Activated CD4-positive, alpha-beta T cell treated with anti-CD3 and anti-CD28 coated beads, Interleukin-2, Interleukin-6, amounts not matched to agents 100 ng/mL and 50 ng/mL, durations not matched to agents 16 hours and 8 hours (primary cell): ENCODE measurements around the gene ME3.
"Not testable (repeated sequence)": the region's sequence is repeated elsewhere in the genome, so short reads cannot be mapped to it uniquely, and the experiment has no call there.

ENCODE experiments used
- DNase-seq: peaks from one replicate; pipeline ENCODE4 v3.0.0-alpha.2; 2020

The ME3 gene

GRCh38 chr11:86453290-86454030 lies 219.0 kb downstream of the ME3 start:
- no peak for DNase-seq

DNA sequence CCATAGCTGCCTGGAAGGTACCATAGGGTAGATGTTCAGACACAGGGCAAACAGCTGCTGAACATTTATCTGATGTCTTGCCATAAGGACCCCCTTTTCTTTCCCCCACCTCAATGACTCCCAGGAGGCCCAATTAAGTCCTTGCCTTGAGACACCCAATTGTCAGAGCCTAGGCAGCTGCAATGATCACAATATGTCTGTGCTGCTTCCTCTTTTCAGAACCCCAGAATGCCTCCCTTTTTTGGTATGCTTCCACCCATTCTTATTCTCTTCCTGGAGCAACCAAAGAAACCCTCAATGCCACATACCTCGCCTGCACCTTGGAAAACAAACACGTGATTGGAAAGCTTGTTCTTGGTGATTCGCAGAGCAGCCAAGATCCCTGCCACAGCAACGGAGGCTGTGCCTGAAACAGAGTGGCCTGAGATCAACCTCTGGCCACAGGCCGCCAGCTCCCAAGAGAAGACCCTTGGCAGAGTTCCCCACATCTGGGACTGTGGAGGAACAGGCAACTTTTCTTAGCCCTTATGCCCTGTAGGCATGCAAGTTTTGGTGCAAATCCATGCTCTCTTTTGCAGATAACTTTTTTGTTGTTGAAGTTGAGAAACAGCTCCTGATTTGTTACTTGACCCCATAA lies 222.3 kb downstream of the ME3 start:
- no peak for DNase-seq

- DNase-seq = peak; percentile 46
These were observed 224.5 kb downstream of the ME3 start for GRCh38 chr11:86447763-86448480.

- DNase-seq = no peak
These were observed 225.5 kb downstream of the ME3 start for GRCh38 chr11:86446924-86447285.

DNA sequence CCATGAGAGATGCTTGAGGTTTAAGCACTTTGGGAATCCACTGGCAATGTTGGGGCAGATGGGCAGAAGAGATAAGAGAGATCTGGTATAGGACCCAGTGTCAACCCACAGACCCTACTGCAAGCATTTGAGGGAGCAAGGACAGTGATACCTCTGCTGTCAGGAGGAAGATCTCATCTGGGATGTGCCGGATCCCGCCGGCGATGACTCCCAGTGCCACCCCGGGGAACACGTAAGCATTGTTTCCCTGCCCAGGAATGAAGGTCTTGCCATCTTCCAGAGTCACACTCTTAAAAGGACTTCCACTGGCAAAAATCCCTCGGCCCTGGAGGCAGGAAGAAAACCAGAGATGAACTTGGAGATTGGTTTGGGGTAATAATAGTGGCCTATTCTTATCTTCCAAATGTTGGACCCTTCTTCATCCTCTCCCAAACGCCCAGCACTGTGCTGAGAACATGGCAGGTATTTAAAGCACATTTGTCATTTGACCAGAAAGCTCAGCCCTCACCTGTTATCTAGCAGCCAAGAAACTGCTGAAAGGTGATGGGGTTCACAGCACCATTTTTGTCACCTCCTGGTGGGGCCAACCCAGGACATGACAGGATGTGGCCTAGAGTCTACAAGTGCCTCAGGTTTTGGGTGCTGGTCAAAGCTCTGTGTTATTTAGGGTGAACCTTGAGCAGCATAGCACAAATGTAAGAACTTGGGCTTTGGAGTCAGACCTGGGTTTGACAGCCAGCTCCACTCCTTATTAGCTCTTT lies 226.1 kb downstream of the ME3 start:
- DNase-seq = no peak

DNA sequence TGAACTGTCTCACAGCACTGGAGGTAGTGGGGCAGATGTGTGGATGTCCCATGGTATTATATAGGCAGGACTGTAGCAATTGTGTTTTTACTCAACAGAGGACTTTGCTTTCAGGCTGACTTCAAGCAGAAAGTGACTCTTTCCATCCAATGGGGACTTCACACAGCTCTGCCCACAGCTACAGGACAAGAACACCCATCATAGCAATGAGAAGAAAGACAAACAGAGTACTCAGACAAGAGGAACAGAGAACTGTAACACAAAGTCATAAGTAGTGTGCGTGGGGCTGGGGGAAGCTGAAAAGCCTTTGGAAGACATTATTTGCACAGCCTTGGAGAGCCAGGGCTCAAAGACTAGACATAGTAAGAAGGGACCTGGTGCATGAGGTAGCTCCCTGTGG lies 227.4 kb downstream of the ME3 start:
- DNase-seq = no peak

GRCh38 chr11:86443415-86443814 lies 229.0 kb downstream of the ME3 start:
- no peak for DNase-seq

GRCh38 chr11:86442827-86443226 lies 229.6 kb downstream of the ME3 start:
- no peak for DNase-seq

- DNase-seq = no peak
These were observed 230.0 kb downstream of the ME3 start for GRCh38 chr11:86442420-86442819.

DNA sequence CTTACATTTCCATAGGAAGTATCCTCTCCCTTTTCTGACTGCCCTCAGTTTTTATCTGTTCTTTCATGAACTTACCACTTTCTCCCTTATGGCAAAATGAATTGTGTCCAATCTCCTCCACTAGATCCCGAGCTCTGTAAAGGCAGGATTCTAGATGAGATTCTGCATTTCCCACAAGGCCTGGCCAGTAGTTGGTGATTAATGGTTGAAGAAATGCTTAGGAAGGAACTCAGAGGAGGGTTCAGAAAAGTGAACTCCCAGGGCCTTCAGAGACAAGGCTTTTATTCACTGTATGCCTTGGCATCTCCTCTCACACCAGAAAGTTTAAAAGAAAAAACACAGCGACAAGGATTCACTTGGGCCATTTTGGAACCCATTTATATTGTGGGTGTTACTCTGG lies 231.6 kb downstream of the ME3 start:
- no peak for DNase-seq

DNA sequence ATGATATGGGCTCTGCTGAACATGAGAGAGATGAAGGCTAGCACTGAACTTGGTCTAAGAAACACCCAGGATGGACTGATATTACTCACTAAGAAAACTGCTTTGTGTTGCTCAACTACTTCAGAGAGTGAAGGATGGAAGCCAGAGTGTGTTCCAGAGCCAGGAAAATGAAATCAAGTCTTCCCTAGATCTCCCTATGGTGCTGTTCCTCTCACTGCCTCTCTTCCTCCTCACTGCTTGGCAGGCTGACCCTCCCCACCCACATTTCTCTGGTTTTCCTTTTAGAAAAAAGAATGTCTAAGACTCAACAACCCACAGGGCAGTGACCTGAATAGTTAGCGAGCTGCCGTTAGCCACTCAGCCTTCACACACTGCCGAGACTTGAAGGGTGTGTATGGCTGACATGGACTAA lies 232.1 kb downstream of the ME3 start:
- no peak for DNase-seq

- DNase-seq = no peak
These were observed 233.7 kb downstream of the ME3 start for GRCh38 chr11:86438685-86439084.

DNA sequence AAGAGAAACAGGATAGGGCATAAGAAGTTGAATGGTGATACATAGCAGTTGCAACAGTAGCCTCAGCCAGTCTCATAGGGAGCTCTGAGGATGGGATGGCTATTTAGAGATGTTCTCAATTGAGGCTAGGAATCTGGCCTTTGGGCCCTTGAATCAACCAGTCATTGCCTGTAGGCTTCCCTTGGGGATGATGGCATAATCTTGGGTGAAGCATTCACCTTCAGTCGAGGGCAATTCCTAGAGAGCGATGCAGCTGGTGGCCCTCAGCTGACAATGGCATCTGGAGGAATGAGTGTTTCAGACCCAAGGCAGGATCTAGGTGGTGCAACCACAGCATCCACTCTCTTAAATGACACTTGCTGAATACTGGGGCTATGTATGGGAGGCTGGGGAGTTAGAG lies 236.7 kb downstream of the ME3 start:
- DNase-seq = no peak

DNA sequence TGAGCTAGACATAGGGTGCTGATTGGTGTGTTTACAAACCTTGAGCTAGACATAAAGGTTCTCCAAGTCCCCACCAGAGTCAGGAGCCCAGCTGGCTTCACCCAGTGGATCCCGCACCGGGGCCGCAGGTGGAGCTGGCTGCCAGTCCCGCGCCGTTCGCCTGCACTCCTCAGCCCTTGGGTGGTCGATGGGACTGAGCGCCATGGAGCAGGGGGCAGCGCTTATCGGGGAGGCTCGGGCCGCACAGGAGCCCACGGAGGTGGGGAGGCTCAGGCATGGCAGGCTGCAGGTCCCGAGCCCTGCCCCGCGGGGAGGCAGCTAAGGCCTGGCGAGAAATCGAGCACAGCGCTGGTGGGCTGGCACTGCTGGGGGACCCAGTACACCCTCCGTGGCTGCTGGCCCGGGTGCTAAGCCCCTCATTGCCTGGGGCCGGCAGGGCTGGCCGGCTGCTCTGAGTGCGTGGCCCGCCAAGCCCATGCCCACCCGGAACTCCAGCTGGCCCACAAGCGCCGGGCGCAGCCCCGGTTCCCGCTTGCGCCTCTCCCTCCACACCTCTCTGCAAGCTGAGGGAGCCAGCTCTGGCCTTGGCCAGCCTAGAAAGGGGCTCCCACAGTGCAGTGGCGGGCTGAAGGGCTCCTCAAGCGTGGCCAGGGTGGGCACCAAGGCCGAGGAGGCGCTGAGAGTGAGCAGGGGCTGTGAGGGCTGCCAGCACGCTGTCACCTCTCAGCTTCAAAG lies 238.9 kb downstream of the ME3 start:
- DNase-seq = not testable (repeated sequence)

DNA sequence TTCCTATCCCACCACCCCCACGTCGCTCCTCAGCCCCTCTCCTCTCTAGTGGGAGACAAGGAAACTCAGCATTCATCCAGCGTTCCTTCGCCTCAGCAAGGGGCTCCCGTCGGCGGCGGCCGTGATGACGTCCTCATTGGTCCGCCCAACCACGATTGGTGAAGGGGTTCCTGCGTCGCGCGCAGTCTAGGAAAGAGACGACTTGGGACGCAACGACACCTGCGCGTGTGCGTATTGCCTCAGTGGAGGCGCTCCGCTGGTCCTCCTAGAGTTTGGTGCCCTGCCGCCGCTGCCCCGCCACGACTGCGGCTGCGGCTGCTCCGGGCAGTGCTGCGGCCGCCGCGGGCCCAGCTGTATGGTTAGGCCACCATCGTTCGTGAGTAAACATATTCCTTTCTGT lies 241.2 kb downstream of the ME3 start:
- DNase-seq = no peak

- DNase-seq = no peak
These were observed 245.0 kb downstream of the ME3 start for GRCh38 chr11:86427441-86427840.

DNA sequence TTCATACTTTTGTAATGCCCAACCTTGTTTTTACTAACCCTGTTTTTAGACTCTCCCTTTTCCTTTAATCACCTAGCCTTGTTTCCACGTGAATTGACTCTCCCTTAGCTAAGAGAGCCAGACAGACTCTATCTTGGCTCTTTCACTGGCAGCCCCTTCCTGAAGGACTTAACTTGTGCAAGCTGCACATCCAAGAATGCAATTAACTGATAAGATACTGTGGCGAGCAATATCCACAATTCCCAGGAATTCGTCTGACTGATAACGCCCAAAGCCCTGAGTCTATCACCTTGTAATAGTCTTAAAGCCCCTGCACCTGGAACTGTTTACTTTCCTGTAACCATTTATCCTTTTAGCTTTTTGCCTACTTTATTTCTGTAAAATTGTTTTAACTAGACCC lies 248.9 kb downstream of the ME3 start:
- not testable (repeated sequence) for DNase-seq

DNA sequence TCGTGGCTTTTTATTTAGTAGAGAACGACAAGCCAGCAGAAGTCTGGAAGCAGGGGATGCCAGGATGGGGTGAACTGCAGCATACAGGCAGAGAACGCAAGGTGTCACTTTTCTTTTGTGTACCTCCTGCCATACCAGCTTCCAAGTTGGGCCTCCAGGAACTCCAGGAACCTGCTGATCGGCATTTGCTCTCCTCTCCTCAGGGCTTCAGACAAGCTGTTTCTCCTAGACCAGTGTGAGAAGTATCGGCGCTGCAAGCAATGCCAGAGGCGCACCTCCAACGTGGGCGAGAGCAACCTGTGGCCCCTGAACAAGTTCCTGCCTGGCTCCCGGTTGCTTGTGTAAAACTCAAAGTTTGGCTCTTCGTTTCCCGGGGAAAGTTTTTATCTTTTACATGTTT lies 250.0 kb downstream of the ME3 start:
- DNase-seq = no peak

GRCh38 chr11:86421946-86422345 lies 250.5 kb downstream of the ME3 start:
- DNase-seq = no peak

GRCh38 chr11:86418917-86419316 lies 253.5 kb downstream of the ME3 start:
- DNase-seq = peak; percentile 45

- no peak for DNase-seq
These were observed 253.9 kb downstream of the ME3 start for GRCh38 chr11:86418513-86418912.

DNA sequence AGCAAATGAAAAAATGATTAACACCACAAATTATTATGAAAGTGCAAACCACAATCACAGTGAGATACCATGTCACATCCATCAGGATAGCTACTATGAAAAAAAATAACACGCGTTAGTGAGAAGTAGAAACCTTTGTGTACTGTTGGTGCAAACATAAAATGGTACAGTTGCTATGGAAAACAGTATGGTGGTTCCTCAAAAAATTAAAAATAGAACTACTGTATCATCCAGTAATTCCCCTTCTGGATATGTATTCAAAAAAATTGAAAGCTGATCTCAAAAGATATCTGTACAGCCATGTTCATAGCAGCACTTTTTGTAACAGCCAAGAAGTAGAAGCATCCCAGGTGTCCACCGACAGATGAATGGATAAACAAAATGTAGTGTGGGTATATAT lies 254.3 kb downstream of the ME3 start:
- DNase-seq = no peak

- DNase-seq = not testable (repeated sequence)
These were observed 255.5 kb downstream of the ME3 start for GRCh38 chr11:86416951-86417350.
